Prostate gland (tissue), 2 donors: ENCODE data around the gene KCNJ3.

Source experiments
- POLR2A ChIP-seq: fragments of 450-650 bp; IDR thresholded peaks from one replicate; pipeline ENCODE4 v1.6.1; 2016; ENCODE audit warnings: antibody characterized with exemption, mild to moderate bottlenecking
- TF ChIP-seq, protein P1 (sequence below), 4 experiments: fragments of 200-600 bp in 2 of 4; fragments of 450-650 bp in 2 of 4; sonication (generic) in 2 of 4; IDR thresholded peaks; 1 replicate in 3 of 4; 2 replicates in 1 of 4; pipeline ENCODE4 v1.5.1; 2016 to 2019; ENCODE audit warnings: antibody characterized with exemption in 4 of 4, mild to moderate bottlenecking in 2 of 4, moderate library complexity in 2 of 4

DNA sequence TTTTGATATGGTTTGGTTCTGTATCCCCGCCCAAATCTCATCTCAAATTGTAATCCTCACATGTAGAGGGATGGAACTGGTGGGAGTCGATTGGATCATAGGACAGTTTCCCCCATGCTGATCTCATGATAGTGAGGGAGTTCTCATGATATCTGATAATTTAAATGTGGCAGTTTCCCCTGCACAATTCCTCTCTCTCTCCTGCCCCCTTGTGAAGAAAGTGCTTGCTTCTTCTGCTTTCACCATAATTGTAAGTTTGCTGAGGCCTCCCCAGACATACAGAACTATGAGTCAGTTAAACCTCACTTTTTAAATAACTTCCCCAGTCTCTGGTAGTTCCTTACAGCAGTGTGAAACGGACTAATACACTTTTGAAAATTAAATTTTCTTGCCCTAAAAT, 12.3 kb upstream of the KCNJ3 start:
- TF ChIP-seq, protein P1, sequence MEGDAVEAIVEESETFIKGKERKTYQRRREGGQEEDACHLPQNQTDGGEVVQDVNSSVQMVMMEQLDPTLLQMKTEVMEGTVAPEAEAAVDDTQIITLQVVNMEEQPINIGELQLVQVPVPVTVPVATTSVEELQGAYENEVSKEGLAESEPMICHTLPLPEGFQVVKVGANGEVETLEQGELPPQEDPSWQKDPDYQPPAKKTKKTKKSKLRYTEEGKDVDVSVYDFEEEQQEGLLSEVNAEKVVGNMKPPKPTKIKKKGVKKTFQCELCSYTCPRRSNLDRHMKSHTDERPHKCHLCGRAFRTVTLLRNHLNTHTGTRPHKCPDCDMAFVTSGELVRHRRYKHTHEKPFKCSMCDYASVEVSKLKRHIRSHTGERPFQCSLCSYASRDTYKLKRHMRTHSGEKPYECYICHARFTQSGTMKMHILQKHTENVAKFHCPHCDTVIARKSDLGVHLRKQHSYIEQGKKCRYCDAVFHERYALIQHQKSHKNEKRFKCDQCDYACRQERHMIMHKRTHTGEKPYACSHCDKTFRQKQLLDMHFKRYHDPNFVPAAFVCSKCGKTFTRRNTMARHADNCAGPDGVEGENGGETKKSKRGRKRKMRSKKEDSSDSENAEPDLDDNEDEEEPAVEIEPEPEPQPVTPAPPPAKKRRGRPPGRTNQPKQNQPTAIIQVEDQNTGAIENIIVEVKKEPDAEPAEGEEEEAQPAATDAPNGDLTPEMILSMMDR (IDR thresholded peaks at IDR 0.05), result no peak
- no peak for TF ChIP-seq POLR2A
